Measurements from ENCODE around the gene PGBD4.

- TF ChIP-seq CTCF (IDR thresholded peaks at IDR 0.05; ENCODE audit: insufficient read depth, low read length, poor library complexity, severe bottlenecking) (no peak), EZH2phosphoT487 (conservative IDR thresholded peaks at IDR 0.05; ENCODE audit: low read length) (no peak)
Observed at GRCh38 chr15:34099914-34100313, 2.0 kb upstream of the PGBD4 start.

All from SU-DHL-6 (cell line).